ENCODE measurements around the gene SGTB. TPM values are rescaled to one million over a fixed set of nuclear protein-coding genes. Genes with fewer than 3 reads are reported as not detected.

The SGTB gene
- total RNA-seq, 4 donors from 2014 or later, result 3.6 to 6.6 (median 4.3) TPM

- in situ Hi-C loops (cut with MboI; ENCODE audit: low sequenced_read_pairs in 4 of 4), result loop anchor here in 1 of 4 donors (10.0 kb wide), 1 partner anchor 424 kb away; the partner anchor contains the start of gene SREK1
- Histone ChIP-seq H3K9me3 (no peaks in the 10 kb centered on the region), H3K36me3 (no peaks in the 10 kb centered on the region), H3K4me1 (peaks cover 28 to 52% of the 10 kb centered on the region in 2 donors), H3K27ac (peak overlapping the region; percentile 85 to 90 (median 88)), H3K27me3 (no peaks in the 10 kb centered on the region), H3K4me3 (peak overlapping the region; percentile 88 to 100 (median 93))
- intact Hi-C loops (cut with DNase I; ENCODE audit: low total_unique reads), result loop anchor here (1.0 to 5.0 kb wide), 3 partner anchors 94 to 421 kb away; partner anchors contain the start of genes CENPK, PPWD1, SHLD3 and SREK1
- peak; percentile 13 to 30 for ATAC-seq
- DNase-seq, result peak; percentile 23 to 44
- TF ChIP-seq CTCF (IDR thresholded peaks at IDR 0.05 in 4 of 5, conservative IDR thresholded peaks at IDR 0.05 in 1 of 5) (no peak), POLR2A (IDR thresholded peaks at IDR 0.05) (no peak)
Observed at GRCh38 chr5:65721050-65721719, 724 bp downstream of the SGTB start.

- DNase-seq, result no peak
- intact Hi-C loops (cut with DNase I; ENCODE audit: low total_unique reads) (no loop called here), in situ Hi-C loops (cut with MboI; ENCODE audit: low sequenced_read_pairs in 4 of 4) (no loop called here)
- H3K9me3 ChIP-seq, result no peaks in the 10 kb centered on the region
- TF ChIP-seq CTCF (IDR thresholded peaks at IDR 0.05 in 4 of 5, conservative IDR thresholded peaks at IDR 0.05 in 1 of 5) (no peak), POLR2A (IDR thresholded peaks at IDR 0.05) (no peak)
- H3K27ac ChIP-seq, result no peak overlapping the region
- H3K4me3 ChIP-seq, result no peak overlapping the region
- no peak for ATAC-seq
- H3K4me1 ChIP-seq, result peaks cover 12 to 35% of the 10 kb centered on the region in 2 donors
- H3K27me3 ChIP-seq, result no peaks in the 10 kb centered on the region
- no peaks in the 10 kb centered on the region for H3K36me3 ChIP-seq
Observed at GRCh38 chr5:65718576-65719310, 3.2 kb downstream of the SGTB start.

DNA sequence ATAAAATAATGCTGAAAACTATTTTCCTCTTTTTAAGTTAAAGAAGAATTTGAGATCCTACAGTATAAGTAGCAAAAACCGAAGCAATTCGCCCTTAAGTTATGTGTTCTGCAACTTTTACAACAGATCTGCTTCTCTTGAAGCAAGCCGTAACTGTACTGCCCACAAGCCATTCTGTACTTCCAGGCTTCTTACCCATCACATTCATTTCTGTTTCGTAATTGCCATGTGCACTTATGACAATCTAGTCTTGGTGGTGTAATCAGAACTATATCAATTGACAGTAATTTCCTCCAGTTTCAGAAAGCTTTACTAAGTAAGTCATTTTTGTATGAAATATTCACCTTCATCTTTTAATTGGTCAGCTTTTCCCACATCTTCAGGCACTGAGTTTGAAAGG lies 13.8 kb downstream of the SGTB start:
- in situ Hi-C loops (cut with MboI; ENCODE audit: low sequenced_read_pairs in 4 of 4) (no loop called here), intact Hi-C loops (cut with DNase I; ENCODE audit: low total_unique reads) (no loop called here)
- H3K27me3 ChIP-seq, result no peaks in the 10 kb centered on the region
- peaks cover 0 to 14% of the 10 kb centered on the region in 2 donors for H3K36me3 ChIP-seq
- ATAC-seq (no peak), DNase-seq (no peak)
- H3K9me3 ChIP-seq, result no peaks in the 10 kb centered on the region
- H3K27ac ChIP-seq, result no peak overlapping the region
- H3K4me3 ChIP-seq, result no peak overlapping the region
- H3K4me1 ChIP-seq, result no peaks in the 10 kb centered on the region
- no peak for TF ChIP-seq POLR2A (IDR thresholded peaks at IDR 0.05)
- TF ChIP-seq CTCF (IDR thresholded peaks at IDR 0.05 in 4 of 5, conservative IDR thresholded peaks at IDR 0.05 in 1 of 5), result no peak

DNA sequence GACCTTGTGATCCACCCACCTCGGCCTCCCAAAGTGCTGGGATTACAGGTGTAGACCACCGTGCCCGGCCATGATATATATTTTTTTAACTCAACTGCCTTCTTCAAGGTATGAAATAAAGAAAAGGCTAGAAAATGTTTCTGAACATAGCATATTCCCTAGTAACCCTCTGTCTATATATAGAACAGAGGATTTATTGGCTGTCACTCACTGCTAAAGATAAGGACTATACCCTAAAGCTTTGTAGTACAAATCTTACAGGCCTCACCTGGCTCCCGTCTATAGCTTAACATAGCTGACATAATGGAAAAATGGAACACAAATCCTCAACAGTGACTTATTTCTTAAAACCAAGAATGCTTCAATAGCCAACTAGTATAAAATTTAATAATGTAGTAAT lies 14.2 kb downstream of the SGTB start:
- Histone ChIP-seq H3K27me3 (no peaks in the 10 kb centered on the region), H3K9me3 (no peaks in the 10 kb centered on the region), H3K4me1 (no peaks in the 10 kb centered on the region), H3K27ac (no peak overlapping the region), H3K36me3 (peaks cover 0 to 14% of the 10 kb centered on the region in 2 donors), H3K4me3 (no peak overlapping the region)
- in situ Hi-C loops (cut with MboI; ENCODE audit: low sequenced_read_pairs in 4 of 4), result no loop called here
- ATAC-seq (no peak), DNase-seq (no peak)
- intact Hi-C loops (cut with DNase I; ENCODE audit: low total_unique reads), result no loop called here
- TF ChIP-seq CTCF (IDR thresholded peaks at IDR 0.05 in 4 of 5, conservative IDR thresholded peaks at IDR 0.05 in 1 of 5) (no peak), POLR2A (IDR thresholded peaks at IDR 0.05) (no peak)
